SK-MEL-5 (cell line): ENCODE results near the gene C2orf81. TPM values are rescaled to one million over a fixed set of nuclear protein-coding genes. Genes with fewer than 3 reads are reported as not detected.
A peak's percentile ranks its signal among the peaks of the same experiment; 100 is the strongest.
"Not testable (repeated sequence)": the region's sequence is repeated elsewhere in the genome, so short reads cannot be mapped to it uniquely, and the experiment has no call there.

Experiments used
- DNase-seq: peaks from one replicate; pipeline ENCODE4 v3.0.0-alpha.2; 2016; ENCODE audit warnings: low read depth, low spot score
- in situ Hi-C: cut with HindIII; loops from 2 replicates; pipeline ENCODE4 v1.10.0; 2016; ENCODE audit warnings: low sequenced_read_pairs, high pct_unique_total_duplicates, low pct_unique_long_range_greater_than_20kb
- total RNA-seq: library from RNA; depleted of rRNA; stranded (reverse); fragments of >200 nt; shearing (Covaris generic); gene quantifications from 2 replicates; pipeline ENCODE4 v1.2.3, GENCODE V29; 2014

C2orf81 gene
- total RNA-seq, 1 experiment from 2014 or later, result 0.85 TPM

- in situ Hi-C loops, result no loop called here
- no peak for DNase-seq
Observed at GRCh38 chr2:74447230-74447999, 26.0 kb upstream of the C2orf81 start.

- in situ Hi-C loops, result no loop called here
- DNase-seq, result no peak
Observed at GRCh38 chr2:74444498-74445318, 23.3 kb upstream of the C2orf81 start.

- DNase-seq, in situ Hi-C loops: not testable (repeated sequence)
Observed at GRCh38 chr2:74442483-74443297, 21.3 kb upstream of the C2orf81 start.

- in situ Hi-C loops, result no loop called here
Observed at GRCh38 chr2:74441690-74442482, 20.5 kb upstream of the C2orf81 start, which contains the start of gene RTKN. Gene RTKN, minus strand, starts transcription at chr2:74441937. Its CDS starts 121 bp downstream, at chr2:74441816.

GRCh38 chr2:74441170-74441689 lies 19.8 kb upstream of the C2orf81 start:
- no peak for DNase-seq
- in situ Hi-C loops, result no loop called here

More at GRCh38 chr2:74441690-74442482, 20.5 kb upstream of the C2orf81 start, which contains the start of gene RTKN:
- DNase-seq, result no peak

- in situ Hi-C loops, result no loop called here
- peak; percentile 97 for DNase-seq
Observed at GRCh38 chr2:74440378-74441169, 19.2 kb upstream of the C2orf81 start.

GRCh38 chr2:74439803-74440377 lies 18.5 kb upstream of the C2orf81 start:
- in situ Hi-C loops, result no loop called here
- DNase-seq, result peak; percentile 87

- in situ Hi-C loops, result no loop called here
- DNase-seq, result no peak
Observed at GRCh38 chr2:74439373-74439772, 18.0 kb upstream of the C2orf81 start.

- in situ Hi-C loops, result no loop called here
Observed at GRCh38 chr2:74438248-74438647, 16.8 kb upstream of the C2orf81 start.

GRCh38 chr2:74436848-74437695 lies 15.7 kb upstream of the C2orf81 start:
- DNase-seq, result peak; percentile 31
- in situ Hi-C loops, result no loop called here

More at GRCh38 chr2:74438248-74438647, 16.8 kb upstream of the C2orf81 start:
- DNase-seq, result no peak

GRCh38 chr2:74436111-74436805 lies 14.8 kb upstream of the C2orf81 start:
- DNase-seq, result no peak
- in situ Hi-C loops, result no loop called here

- in situ Hi-C loops, result no loop called here
- DNase-seq, result no peak
Observed at GRCh38 chr2:74430502-74430901, 9.1 kb upstream of the C2orf81 start.

- no peak for DNase-seq
- in situ Hi-C loops, result no loop called here
Observed at GRCh38 chr2:74429487-74430451, 8.3 kb upstream of the C2orf81 start.
